ENCODE measurements around the gene EPN3.

Gene EPN3

DNA sequence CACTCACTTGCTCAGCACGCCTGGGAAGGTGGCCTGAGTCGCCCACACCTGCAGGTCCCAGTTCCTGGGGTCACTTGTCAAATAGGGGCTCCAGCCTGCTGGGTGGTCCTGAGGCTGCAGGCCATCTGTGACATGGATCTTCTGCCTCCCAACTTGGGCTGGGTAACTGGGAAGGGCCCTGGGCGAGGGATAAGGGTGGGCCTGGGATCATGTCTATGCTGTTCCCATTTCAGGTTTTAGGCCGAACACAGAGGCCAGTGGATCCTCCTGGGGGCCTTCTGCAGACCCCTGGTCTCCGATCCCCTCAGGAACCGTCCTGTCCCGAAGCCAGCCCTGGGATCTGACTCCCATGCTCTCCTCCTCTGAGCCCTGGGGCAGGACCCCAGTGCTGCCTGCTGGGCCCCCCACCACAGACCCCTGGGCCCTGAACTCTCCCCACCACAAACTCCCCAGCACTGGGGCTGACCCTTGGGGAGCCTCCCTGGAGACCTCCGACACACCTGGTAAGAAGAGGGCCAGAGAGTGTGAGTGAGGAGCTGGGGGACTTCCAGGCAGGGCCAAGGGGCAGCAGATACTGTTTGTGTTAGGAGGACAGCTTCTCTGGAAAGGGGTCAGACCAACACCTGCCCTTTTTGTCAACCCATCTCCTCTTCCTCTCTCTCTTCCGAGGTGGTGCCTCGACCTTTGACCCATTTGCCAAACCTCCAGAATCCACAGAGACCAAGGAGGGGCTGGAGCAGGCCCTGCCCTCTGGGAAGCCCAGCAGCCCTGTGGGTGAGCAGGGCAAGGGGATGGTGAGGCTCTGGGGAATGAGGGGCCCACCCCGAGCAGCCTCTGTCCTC lies 8.2 kb downstream of the EPN3 start:
- Histone ChIP-seq H2BK12ac (ENCODE audit: low read length in 2 of 2) (peak overlapping the region; percentile 18 to 28), H3K9ac (ENCODE audit: low read length) (peak overlapping the region; percentile 87), H2AFZ (ENCODE audit: low read depth, low read length) (no peak overlapping the region), H3K4me2 (ENCODE audit: low read length, poor library complexity, severe bottlenecking) (no peak overlapping the region), H3K9me3 (ENCODE audit: control insufficient read depth, low read length) (no peaks in the 10 kb centered on the region), H3K27me3 (ENCODE audit: control insufficient read depth in 1 of 2, insufficient read depth in 1 of 2, low read length in 2 of 2) (peaks cover 0 to 2% of the 10 kb centered on the region in 2 experiments), H3K18ac (ENCODE audit: low read depth in 1 of 2, low read length in 2 of 2) (no peak overlapping the region), H3K27ac (ENCODE audit: low read length, poor library complexity, severe bottlenecking) (no peak overlapping the region), H2BK15ac (ENCODE audit: low read depth, poor library complexity, severe bottlenecking) (no peak overlapping the region), H4K91ac (ENCODE audit: low read length) (no peak overlapping the region), H3K23ac (ENCODE audit: low read length in 2 of 2) (no peak overlapping the region), H3K4me3 (ENCODE audit: insufficient read depth in 1 of 2, low read depth in 1 of 2, low read length in 2 of 2) (peak overlapping the region in 1 of 2 experiments; percentile 86), H2BK5ac (ENCODE audit: low read depth, low read length, poor library complexity, severe bottlenecking) (no peak overlapping the region), H3K4me1 (ENCODE audit: control insufficient read depth, insufficient read depth, low read depth, low read length) (peaks cover 19% of the 10 kb centered on the region), H3K79me1 (replicated peaks; ENCODE audit: low read length, poor library complexity, severe bottlenecking) (no peaks in the 10 kb centered on the region), H3K36me3 (ENCODE audit: control insufficient read depth in 1 of 2, insufficient read depth in 2 of 2, low read depth in 1 of 2, low read length in 2 of 2) (peaks cover 0 to 3% of the 10 kb centered on the region in 2 experiments), H4K8ac (ENCODE audit: low read length) (peak overlapping the region; percentile 42), H3K4ac (ENCODE audit: low read depth in 1 of 2, low read length in 2 of 2) (peak overlapping the region in 1 of 2 experiments; percentile 11), H3K14ac (ENCODE audit: low read length in 2 of 2) (no peak overlapping the region), H2BK120ac (ENCODE audit: low read depth, low read length) (no peak overlapping the region), H2AK5ac (ENCODE audit: low read length, severe bottlenecking) (peak overlapping the region; percentile 30)
- WGBS: 95% methylated on average over 9 of the region's 11 CpGs
- DNase-seq: no peak

DNA sequence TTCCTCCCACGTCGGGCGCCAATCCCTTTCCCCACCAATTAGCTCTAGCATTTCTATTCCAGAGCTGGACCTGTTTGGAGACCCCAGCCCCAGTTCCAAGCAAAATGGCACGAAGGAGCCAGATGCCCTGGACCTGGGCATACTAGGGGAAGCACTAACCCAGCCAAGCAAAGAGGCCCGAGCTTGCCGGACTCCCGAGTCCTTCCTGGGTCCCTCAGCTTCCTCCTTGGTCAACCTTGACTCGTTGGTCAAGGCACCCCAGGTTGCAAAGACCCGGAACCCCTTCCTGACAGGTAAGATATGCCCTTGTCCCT lies 8.8 kb downstream of the EPN3 start:
- Histone ChIP-seq H4K8ac (ENCODE audit: low read length) (peak overlapping the region; percentile 97), H3K79me1 (replicated peaks; ENCODE audit: low read length, poor library complexity, severe bottlenecking) (no peaks in the 10 kb centered on the region), H2BK5ac (ENCODE audit: low read depth, low read length, poor library complexity, severe bottlenecking) (no peak overlapping the region), H2AFZ (ENCODE audit: low read depth, low read length) (peak overlapping the region; percentile 60), H3K18ac (ENCODE audit: low read depth in 1 of 2, low read length in 2 of 2) (peak overlapping the region in 1 of 2 experiments; percentile 74), H3K4me1 (ENCODE audit: control insufficient read depth, insufficient read depth, low read depth, low read length) (peaks cover 19% of the 10 kb centered on the region), H3K9ac (ENCODE audit: low read length) (peak overlapping the region; percentile 87), H3K9me3 (ENCODE audit: control insufficient read depth, low read length) (no peaks in the 10 kb centered on the region), H4K91ac (ENCODE audit: low read length) (no peak overlapping the region), H3K27me3 (ENCODE audit: control insufficient read depth in 1 of 2, insufficient read depth in 1 of 2, low read length in 2 of 2) (peaks cover 0 to 4% of the 10 kb centered on the region in 2 experiments), H3K4me3 (ENCODE audit: insufficient read depth in 1 of 2, low read depth in 1 of 2, low read length in 2 of 2) (peak overlapping the region; percentile 64 to 86), H3K14ac (ENCODE audit: low read length in 2 of 2) (peak overlapping the region in 1 of 2 experiments; percentile 53), H3K4ac (ENCODE audit: low read depth in 1 of 2, low read length in 2 of 2) (peak overlapping the region; percentile 11 to 24), H2AK5ac (ENCODE audit: low read length, severe bottlenecking) (peak overlapping the region; percentile 30), H3K27ac (ENCODE audit: low read length, poor library complexity, severe bottlenecking) (no peak overlapping the region), H3K36me3 (ENCODE audit: control insufficient read depth in 1 of 2, insufficient read depth in 2 of 2, low read depth in 1 of 2, low read length in 2 of 2) (peaks cover 0 to 3% of the 10 kb centered on the region in 2 experiments), H2BK12ac (ENCODE audit: low read length in 2 of 2) (peak overlapping the region in 1 of 2 experiments; percentile 18), H2BK120ac (ENCODE audit: low read depth, low read length) (no peak overlapping the region), H3K4me2 (ENCODE audit: low read length, poor library complexity, severe bottlenecking) (peak overlapping the region; percentile 76), H2BK15ac (ENCODE audit: low read depth, poor library complexity, severe bottlenecking) (no peak overlapping the region), H3K23ac (ENCODE audit: low read length in 2 of 2) (no peak overlapping the region)
- DNase-seq: no peak
- 80% methylated on average over 9 of the region's 9 CpGs for WGBS

DNA sequence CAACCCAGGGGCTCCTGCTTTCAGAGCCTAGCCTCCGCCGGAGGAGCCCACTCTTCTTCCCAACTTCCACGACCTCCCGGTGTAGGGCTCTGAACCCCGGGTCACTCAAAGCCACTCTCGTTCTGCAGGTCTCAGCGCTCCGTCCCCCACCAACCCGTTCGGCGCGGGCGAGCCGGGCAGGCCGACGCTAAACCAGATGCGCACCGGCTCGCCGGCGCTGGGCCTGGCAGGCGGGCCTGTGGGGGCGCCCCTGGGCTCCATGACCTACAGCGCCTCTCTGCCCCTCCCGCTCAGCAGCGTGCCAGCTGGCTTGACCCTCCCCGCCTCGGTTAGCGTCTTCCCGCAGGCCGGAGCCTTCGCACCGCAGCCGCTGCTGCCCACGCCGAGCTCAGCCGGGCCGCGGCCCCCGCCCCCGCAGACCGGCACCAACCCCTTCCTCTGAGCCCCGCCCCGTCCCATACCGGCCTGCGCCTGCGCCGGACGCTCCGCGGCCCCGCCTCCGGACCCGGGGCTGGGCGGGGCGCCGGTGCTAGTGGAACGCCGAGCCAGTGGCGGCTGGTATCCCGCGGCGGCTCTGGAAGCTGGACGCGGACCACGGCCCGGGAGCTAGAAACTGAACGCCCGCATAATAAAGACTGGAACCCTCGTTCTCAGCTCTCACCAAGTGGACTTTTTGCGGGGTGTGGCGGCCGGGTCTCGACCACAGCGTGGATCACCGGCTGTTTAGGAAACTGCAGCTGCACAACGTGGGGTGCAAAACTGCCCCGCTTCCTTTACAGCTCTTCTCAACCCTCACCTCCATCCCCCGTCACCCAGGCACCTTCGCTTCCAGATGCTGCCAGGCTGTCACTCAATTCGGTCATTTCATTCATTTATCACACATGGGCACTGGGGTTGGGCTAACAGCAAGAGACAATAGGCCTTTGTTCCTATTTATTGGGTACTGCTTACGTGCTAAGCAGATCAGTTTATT lies 9.5 kb downstream of the EPN3 start:
- Histone ChIP-seq H3K4me1 (ENCODE audit: control insufficient read depth, insufficient read depth, low read depth, low read length) (peaks cover 19% of the 10 kb centered on the region), H3K18ac (ENCODE audit: low read depth in 1 of 2, low read length in 2 of 2) (peak overlapping the region; percentile 74 to 80), H2AK5ac (ENCODE audit: low read length, severe bottlenecking) (no peak overlapping the region), H4K91ac (ENCODE audit: low read length) (peak overlapping the region; percentile 81), H3K14ac (ENCODE audit: low read length in 2 of 2) (peak overlapping the region in 1 of 2 experiments; percentile 92), H3K4ac (ENCODE audit: low read depth in 1 of 2, low read length in 2 of 2) (peak overlapping the region in 1 of 2 experiments; percentile 84), H2AFZ (ENCODE audit: low read depth, low read length) (peak overlapping the region; percentile 90), H2BK15ac (ENCODE audit: low read depth, poor library complexity, severe bottlenecking) (no peak overlapping the region), H3K9me3 (ENCODE audit: control insufficient read depth, low read length) (no peaks in the 10 kb centered on the region), H2BK120ac (ENCODE audit: low read depth, low read length) (no peak overlapping the region), H4K8ac (ENCODE audit: low read length) (peak overlapping the region; percentile 97), H3K23ac (ENCODE audit: low read length in 2 of 2) (no peak overlapping the region), H3K79me1 (replicated peaks; ENCODE audit: low read length, poor library complexity, severe bottlenecking) (no peaks in the 10 kb centered on the region), H2BK12ac (ENCODE audit: low read length in 2 of 2) (peak overlapping the region in 1 of 2 experiments; percentile 68), H3K4me2 (ENCODE audit: low read length, poor library complexity, severe bottlenecking) (peak overlapping the region; percentile 76), H3K27me3 (ENCODE audit: control insufficient read depth in 1 of 2, insufficient read depth in 1 of 2, low read length in 2 of 2) (peaks cover 0 to 5% of the 10 kb centered on the region in 2 experiments), H3K9ac (ENCODE audit: low read length) (peak overlapping the region; percentile 87), H3K4me3 (ENCODE audit: insufficient read depth in 1 of 2, low read depth in 1 of 2, low read length in 2 of 2) (peak overlapping the region; percentile 64 to 86), H3K36me3 (ENCODE audit: control insufficient read depth in 1 of 2, insufficient read depth in 2 of 2, low read depth in 1 of 2, low read length in 2 of 2) (peaks cover 0 to 3% of the 10 kb centered on the region in 2 experiments), H3K27ac (ENCODE audit: low read length, poor library complexity, severe bottlenecking) (peak overlapping the region; percentile 12), H2BK5ac (ENCODE audit: low read depth, low read length, poor library complexity, severe bottlenecking) (no peak overlapping the region)
- peak; percentile 79 for DNase-seq
- 4% methylated on average over 82 of the region's 82 CpGs for WGBS

All from mesenchymal stem cell (in vitro differentiated cells and primary cell).